ENCODE measurements around the gene FAM13B.
A peak's percentile ranks its signal among the peaks of the same experiment; 100 is the strongest.
"Not testable (repeated sequence)": the region's sequence is repeated elsewhere in the genome, so short reads cannot be mapped to it uniquely, and the experiment has no call there.

FAM13B gene

GRCh38 chr5:137959488-137959887, 73.4 kb downstream of the FAM13B start:
- no peak for DNase-seq

- DNase-seq = no peak
These were observed 74.9 kb downstream of the FAM13B start for GRCh38 chr5:137957948-137958347.

- no peak for DNase-seq
These were observed 78.6 kb downstream of the FAM13B start for GRCh38 chr5:137954131-137954879.

GRCh38 chr5:137945825-137946224, 87.1 kb downstream of the FAM13B start:
- DNase-seq = no peak

- DNase-seq = not testable (repeated sequence)
These were observed 88.6 kb downstream of the FAM13B start for GRCh38 chr5:137944280-137944679.

GRCh38 chr5:137939331-137939730, 93.5 kb downstream of the FAM13B start:
- no peak for DNase-seq

GRCh38 chr5:137938751-137939143, 94.1 kb downstream of the FAM13B start:
- DNase-seq = no peak

- DNase-seq = no peak
These were observed 94.7 kb downstream of the FAM13B start for GRCh38 chr5:137937994-137938750.

GRCh38 chr5:137935694-137936093, 97.2 kb downstream of the FAM13B start:
- DNase-seq = no peak

GRCh38 chr5:137935190-137935589, 97.7 kb downstream of the FAM13B start:
- no peak for DNase-seq

- DNase-seq = no peak
These were observed 99.4 kb downstream of the FAM13B start for GRCh38 chr5:137933491-137933911.

- DNase-seq = no peak
These were observed 100.1 kb downstream of the FAM13B start for GRCh38 chr5:137932800-137933199.

- no peak for DNase-seq
These were observed 109.0 kb downstream of the FAM13B start for GRCh38 chr5:137923856-137924255.

- DNase-seq = no peak
These were observed 110.9 kb downstream of the FAM13B start for GRCh38 chr5:137921931-137922330.

GRCh38 chr5:137916923-137917322, 116.0 kb downstream of the FAM13B start:
- no peak for DNase-seq

GRCh38 chr5:137914758-137915157, 118.1 kb downstream of the FAM13B start:
- no peak for DNase-seq

- DNase-seq = no peak
These were observed 130.3 kb downstream of the FAM13B start for GRCh38 chr5:137902408-137903133.

GRCh38 chr5:137901011-137901817, 131.7 kb downstream of the FAM13B start:
- no peak for DNase-seq

- DNase-seq = no peak
These were observed 133.4 kb downstream of the FAM13B start for GRCh38 chr5:137899493-137899892.

GRCh38 chr5:137896560-137896959, 136.3 kb downstream of the FAM13B start:
- DNase-seq = no peak

GRCh38 chr5:137894586-137894985, 138.3 kb downstream of the FAM13B start:
- DNase-seq = no peak

- peak in 1 of 2 donors; percentile 3 for DNase-seq
These were observed 141.0 kb downstream of the FAM13B start for GRCh38 chr5:137891849-137892248.

- DNase-seq = no peak
These were observed 142.0 kb downstream of the FAM13B start for GRCh38 chr5:137890845-137891244.

Measured in CD4-positive, alpha-beta T cell treated with Interleukin-1 beta for 1 hour (primary cell).